T follicular helper cell (primary cell): ENCODE measurements around the gene PRDM16.

Experiments
- DNase-seq: peaks from one replicate; pipeline ENCODE4 v3.0.0-alpha.2; 2020; ENCODE audit warnings: low read depth

PRDM16 gene

DNA sequence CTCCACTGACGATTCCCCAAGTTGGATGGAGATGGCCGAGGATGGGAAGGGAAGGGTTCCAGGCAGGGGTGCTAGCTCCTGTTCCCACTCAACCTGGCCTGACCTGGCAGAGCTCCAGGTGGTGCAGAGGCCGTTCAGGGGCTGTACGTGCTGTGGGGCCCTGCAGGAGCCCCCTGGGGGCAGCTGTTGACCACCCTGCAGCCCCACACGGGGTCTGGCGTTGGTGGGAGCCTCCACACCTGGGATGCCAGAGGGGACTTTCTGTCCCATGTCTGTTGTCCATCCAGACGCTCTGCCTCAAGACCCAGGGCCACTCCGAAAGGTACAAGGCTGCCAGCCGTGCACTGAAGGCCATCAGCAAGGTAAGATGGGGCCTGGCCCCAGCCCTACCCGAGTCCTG lies 405.4 kb downstream of the PRDM16 start:
- DNase-seq = no peak

GRCh38 chr1:3475839-3476573 lies 407.0 kb downstream of the PRDM16 start:
- no peak for DNase-seq

- DNase-seq = no peak
These were observed 407.7 kb downstream of the PRDM16 start for GRCh38 chr1:3476666-3477065.

- DNase-seq = no peak
These were observed 408.4 kb downstream of the PRDM16 start for GRCh38 chr1:3477241-3477995.

- DNase-seq = no peak
These were observed 409.2 kb downstream of the PRDM16 start for GRCh38 chr1:3478187-3478586.

DNA sequence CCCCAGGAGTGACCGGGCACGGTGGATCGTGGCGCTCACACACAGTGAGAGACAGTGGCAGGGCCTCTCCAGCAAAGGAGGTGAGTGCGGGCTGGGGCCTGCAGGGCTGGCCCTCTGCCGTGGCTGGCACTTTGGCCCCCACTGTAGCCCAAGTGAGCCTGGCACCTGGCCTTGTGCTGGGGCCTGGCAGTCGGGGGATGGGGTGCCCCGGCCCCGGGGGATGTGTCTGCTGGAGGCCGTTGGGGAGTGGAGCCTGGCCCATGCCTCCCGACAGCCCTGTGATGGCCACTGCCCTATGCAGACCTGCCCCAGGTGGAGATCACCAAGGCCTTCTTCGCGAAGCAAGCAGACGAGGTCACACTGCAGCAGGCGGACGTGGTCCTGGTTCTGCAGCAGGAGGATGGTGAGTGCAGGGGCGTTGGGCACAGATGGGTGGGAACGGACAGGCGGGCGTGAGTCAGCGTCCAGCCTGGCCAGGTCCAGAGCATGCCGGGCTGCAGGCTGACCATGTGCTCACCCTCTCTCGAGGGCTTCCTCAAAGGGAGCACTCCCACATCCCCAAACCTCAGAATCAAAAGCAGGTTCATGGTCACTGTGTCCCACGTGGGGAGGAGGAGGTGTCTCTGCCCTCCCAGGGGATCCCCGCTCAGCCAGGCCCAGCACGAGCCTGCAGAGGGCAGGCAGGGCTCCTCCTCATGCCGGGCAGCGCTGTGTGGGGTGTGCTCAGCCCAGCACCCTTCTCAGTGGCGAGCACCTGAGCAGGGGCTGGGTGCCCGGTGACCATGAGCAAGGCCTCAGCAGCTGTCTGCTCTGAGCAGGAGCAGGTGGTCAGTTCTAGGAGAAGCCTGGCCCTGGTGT lies 410.7 kb downstream of the PRDM16 start:
- no peak for DNase-seq

DNA sequence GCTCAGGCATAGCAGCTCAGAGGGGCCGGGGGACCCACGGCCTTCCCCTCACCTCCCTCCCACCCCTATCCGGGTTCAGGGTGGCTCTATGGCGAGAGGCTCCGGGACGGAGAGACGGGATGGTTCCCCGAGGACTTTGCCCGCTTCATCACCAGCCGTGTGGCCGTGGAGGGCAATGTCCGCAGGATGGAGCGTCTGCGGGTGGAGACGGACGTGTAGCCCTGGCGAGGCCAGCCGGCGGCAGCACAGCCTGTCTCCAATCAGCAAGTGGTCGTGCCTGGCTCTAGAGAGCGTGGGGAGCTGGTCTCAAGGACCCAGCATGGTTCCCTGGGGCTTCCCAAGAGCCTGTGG lies 411.3 kb downstream of the PRDM16 start:
- no peak for DNase-seq

DNA sequence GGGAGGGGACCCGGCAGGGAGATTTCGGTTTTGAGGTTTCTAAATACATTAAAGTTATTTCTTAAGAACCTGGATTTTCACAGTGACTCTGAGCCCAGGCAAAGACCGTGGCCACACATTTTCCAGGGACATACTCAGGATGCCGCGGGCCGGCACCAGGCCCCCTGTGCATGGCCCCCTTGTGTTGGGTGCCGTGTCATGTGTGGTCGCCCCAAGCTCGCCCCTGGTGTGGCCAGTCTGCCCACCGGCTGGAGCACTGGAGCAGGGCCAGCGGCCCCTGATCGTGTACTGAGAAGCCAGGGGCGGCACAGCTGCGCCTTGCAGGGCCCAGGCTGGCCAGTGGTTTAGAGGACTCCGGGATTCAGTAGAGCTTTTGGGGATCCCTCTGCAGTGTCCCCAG lies 412.0 kb downstream of the PRDM16 start:
- DNase-seq = no peak

DNA sequence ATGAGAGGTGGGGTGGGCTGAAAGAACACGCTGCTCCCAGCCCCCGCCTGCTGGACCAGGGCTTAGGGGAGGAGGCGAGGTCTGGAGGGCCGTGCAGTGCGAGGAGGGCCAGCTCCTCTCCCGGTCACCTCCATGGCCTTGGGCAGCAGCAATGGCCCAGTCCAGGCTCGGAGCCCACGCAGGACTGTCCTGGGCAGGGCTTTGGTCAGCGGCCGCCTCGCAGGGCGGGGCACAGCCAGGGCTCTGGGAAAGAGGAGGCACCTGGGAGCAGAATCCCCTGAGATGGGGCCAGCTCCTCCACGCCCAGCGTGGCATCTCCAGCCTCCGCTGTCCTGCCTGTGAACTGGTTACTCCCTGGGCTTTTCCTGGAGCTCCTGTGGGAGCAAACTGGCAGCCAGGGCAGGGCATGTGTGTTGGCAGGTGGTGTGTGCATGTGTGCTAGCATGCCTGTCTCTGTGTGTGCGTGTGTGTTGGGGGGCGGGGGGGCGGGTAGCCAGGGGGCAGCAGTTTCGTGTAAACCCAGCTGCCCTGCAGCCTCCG lies 412.9 kb downstream of the PRDM16 start:
- no peak for DNase-seq

GRCh38 chr1:3482378-3482849 lies 413.4 kb downstream of the PRDM16 start:
- DNase-seq = no peak

DNA sequence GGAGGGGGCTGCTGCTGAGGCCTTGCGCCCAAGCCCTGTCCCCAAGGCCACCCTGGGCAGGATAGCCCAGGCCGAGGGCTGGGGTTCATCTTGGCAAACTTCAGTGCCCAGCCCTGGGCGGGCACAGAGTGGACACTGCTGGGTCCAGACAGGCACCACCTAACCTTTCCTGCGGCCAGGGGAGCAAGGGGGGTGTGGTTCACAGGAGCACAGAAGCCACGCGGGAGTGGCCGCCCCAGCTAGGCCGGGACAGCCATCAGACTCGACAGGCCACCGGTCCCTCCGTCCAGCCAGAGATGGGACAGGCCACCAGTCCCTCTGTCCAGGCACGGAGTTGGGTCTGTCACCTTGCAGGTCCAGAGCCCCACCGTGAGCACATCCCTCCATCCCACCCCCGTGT lies 414.4 kb downstream of the PRDM16 start:
- no peak for DNase-seq

DNA sequence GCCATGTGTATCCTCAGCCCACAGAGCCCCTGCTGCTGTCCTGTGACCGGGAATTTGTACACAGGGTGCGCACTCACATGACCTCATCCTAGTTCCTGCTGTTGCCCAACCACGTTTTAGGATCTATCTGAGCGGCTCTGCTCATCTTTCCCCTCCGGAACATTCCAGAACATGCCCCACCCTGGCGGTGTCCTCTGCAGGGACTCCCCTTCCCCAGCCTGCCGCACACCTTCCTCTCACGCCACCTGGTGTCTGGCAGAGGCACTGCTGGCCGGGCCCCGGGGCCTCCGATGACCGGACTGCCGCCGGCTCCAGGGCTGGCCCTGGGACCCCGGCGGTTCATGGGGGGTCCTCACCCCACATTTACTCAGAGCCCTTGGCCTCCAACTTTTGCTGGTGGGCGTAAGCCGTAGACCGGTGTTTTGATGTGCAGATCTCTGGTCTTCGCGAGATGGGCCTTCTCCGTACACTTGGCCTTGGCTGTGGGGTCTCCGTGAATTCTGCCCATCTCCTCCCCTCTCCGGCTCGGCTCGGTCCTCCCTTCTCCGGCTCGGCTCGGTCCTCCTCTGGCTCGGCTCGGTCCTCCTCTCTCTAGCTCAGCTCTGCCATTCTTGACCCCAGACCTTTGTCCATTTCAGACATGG lies 414.9 kb downstream of the PRDM16 start:
- no peak for DNase-seq

DNA sequence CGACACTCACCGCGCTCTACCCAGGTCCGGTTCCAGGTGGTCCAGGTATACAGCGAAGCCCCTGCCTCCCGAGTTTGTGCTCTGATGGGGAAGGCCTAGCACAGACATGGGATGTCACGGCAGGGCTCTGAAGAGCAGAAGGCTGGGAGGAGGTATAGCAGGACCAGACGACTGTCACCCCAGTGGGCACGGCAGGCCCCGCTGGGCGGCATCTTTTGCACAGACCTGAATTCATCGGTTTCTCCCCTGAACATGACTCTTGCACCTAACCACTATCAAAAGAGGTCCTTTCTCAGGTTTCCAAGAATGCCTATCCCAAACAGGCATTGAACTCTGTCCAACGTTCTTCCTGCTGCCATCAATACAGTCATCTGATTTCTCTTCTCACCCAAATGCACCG lies 416.0 kb downstream of the PRDM16 start:
- no peak for DNase-seq
